ENCODE measurements around the gene C5orf52.

The C5orf52 gene

GRCh38 chr5:157670662-157671591 is at the start of gene C5orf52:
Gene C5orf52 (plus strand): TSS chr5:157671533. CDS start chr5:157671615, 82 bp downstream.
- Histone ChIP-seq H3K4me3 (peak within 1 kb of the TSS; percentile 57), H3K9ac (ENCODE audit: insufficient read length) (peak within 1 kb of the TSS; percentile 46), H3K27ac (no peak within 1 kb of the TSS), H3K9me3 (ENCODE audit: low read depth, low read length) (no peaks in the 10 kb centered on the region), H3K36me3 (ENCODE audit: insufficient read depth, low read length) (no peaks in the 10 kb centered on the region)
- TF ChIP-seq EZH2 (IDR thresholded peaks at IDR 0.05) (no peak), FOXP2 (optimal IDR thresholded peaks at IDR 0.05; ENCODE audit: control extremely low read depth, extremely low read length, insufficient read depth) (no peak), POLR2AphosphoS5 (IDR thresholded peaks at IDR 0.05; ENCODE audit: borderline replicate concordance, low read depth, low read length) (no peak; the same call in 1 of the 2 replicates)
- peak; percentile 18 for DNase-seq (ENCODE audit: low read depth, low spot score)

GRCh38 chr5:157624144-157624543 is 47.2 kb upstream of the C5orf52 start:
- TF ChIP-seq POLR2AphosphoS5 (IDR thresholded peaks at IDR 0.05; ENCODE audit: borderline replicate concordance, low read depth, low read length) (no peak), EZH2 (IDR thresholded peaks at IDR 0.05) (no peak), FOXP2 (optimal IDR thresholded peaks at IDR 0.05; ENCODE audit: control extremely low read depth, extremely low read length, insufficient read depth) (no peak)
- Histone ChIP-seq H3K9me3 (ENCODE audit: low read depth, low read length) (no peaks in the 10 kb centered on the region), H3K27ac (no peak overlapping the region), H3K4me3 (no peak overlapping the region), H3K9ac (ENCODE audit: insufficient read length) (no peak overlapping the region), H3K36me3 (ENCODE audit: insufficient read depth, low read length) (no peaks in the 10 kb centered on the region)
- no peak for DNase-seq (ENCODE audit: low read depth, low spot score)

- Histone ChIP-seq H3K27ac (no peak overlapping the region), H3K9me3 (ENCODE audit: low read depth, low read length) (no peaks in the 10 kb centered on the region), H3K9ac (ENCODE audit: insufficient read length) (no peak overlapping the region), H3K4me3 (no peak overlapping the region), H3K36me3 (ENCODE audit: insufficient read depth, low read length) (no peaks in the 10 kb centered on the region)
- DNase-seq (ENCODE audit: low read depth, low spot score), result no peak
- TF ChIP-seq FOXP2 (optimal IDR thresholded peaks at IDR 0.05; ENCODE audit: control extremely low read depth, extremely low read length, insufficient read depth) (no peak), EZH2 (IDR thresholded peaks at IDR 0.05) (no peak), POLR2AphosphoS5 (IDR thresholded peaks at IDR 0.05; ENCODE audit: borderline replicate concordance, low read depth, low read length) (no peak)
These were observed 44.5 kb upstream of the C5orf52 start for GRCh38 chr5:157626831-157627230.

GRCh38 chr5:157630341-157630740 is 41.0 kb upstream of the C5orf52 start:
- no peak overlapping the region for H3K27ac ChIP-seq
- TF ChIP-seq FOXP2 (optimal IDR thresholded peaks at IDR 0.05; ENCODE audit: control extremely low read depth, extremely low read length, insufficient read depth) (no peak), POLR2AphosphoS5 (IDR thresholded peaks at IDR 0.05; ENCODE audit: borderline replicate concordance, low read depth, low read length) (no peak), EZH2 (IDR thresholded peaks at IDR 0.05) (no peak)
- no peaks in the 10 kb centered on the region for H3K36me3 ChIP-seq (ENCODE audit: insufficient read depth, low read length)
- no peak overlapping the region for H3K9ac ChIP-seq (ENCODE audit: insufficient read length)
- no peaks in the 10 kb centered on the region for H3K9me3 ChIP-seq (ENCODE audit: low read depth, low read length)
- no peak overlapping the region for H3K4me3 ChIP-seq
- no peak for DNase-seq (ENCODE audit: low read depth, low spot score)

- H3K9me3 ChIP-seq (ENCODE audit: low read depth, low read length), result no peaks in the 10 kb centered on the region
- no peak overlapping the region for H3K27ac ChIP-seq
- H3K4me3 ChIP-seq, result no peak overlapping the region
- no peak for DNase-seq (ENCODE audit: low read depth, low spot score)
- TF ChIP-seq POLR2AphosphoS5 (IDR thresholded peaks at IDR 0.05; ENCODE audit: borderline replicate concordance, low read depth, low read length) (no peak), FOXP2 (optimal IDR thresholded peaks at IDR 0.05; ENCODE audit: control extremely low read depth, extremely low read length, insufficient read depth) (no peak)
- no peak overlapping the region for H3K9ac ChIP-seq (ENCODE audit: insufficient read length)
- H3K36me3 ChIP-seq (ENCODE audit: insufficient read depth, low read length), result no peaks in the 10 kb centered on the region
These were observed 30.8 kb upstream of the C5orf52 start for GRCh38 chr5:157640406-157641066.

- no peak for DNase-seq (ENCODE audit: low read depth, low spot score)
- H3K36me3 ChIP-seq (ENCODE audit: insufficient read depth, low read length), result no peaks in the 10 kb centered on the region
- TF ChIP-seq EZH2 (IDR thresholded peaks at IDR 0.05) (no peak), POLR2AphosphoS5 (IDR thresholded peaks at IDR 0.05; ENCODE audit: borderline replicate concordance, low read depth, low read length) (no peak), FOXP2 (optimal IDR thresholded peaks at IDR 0.05; ENCODE audit: control extremely low read depth, extremely low read length, insufficient read depth) (no peak)
- no peak overlapping the region for H3K9ac ChIP-seq (ENCODE audit: insufficient read length)
- no peak overlapping the region for H3K4me3 ChIP-seq
- H3K27ac ChIP-seq, result no peak overlapping the region
- no peaks in the 10 kb centered on the region for H3K9me3 ChIP-seq (ENCODE audit: low read depth, low read length)
These were observed 22.9 kb upstream of the C5orf52 start for GRCh38 chr5:157648275-157648990.

GRCh38 chr5:157649101-157649500 is 22.2 kb upstream of the C5orf52 start:
- no peaks in the 10 kb centered on the region for H3K36me3 ChIP-seq (ENCODE audit: insufficient read depth, low read length)

More at GRCh38 chr5:157649101-157649500, 22.2 kb upstream of the C5orf52 start:
- TF ChIP-seq POLR2AphosphoS5 (IDR thresholded peaks at IDR 0.05; ENCODE audit: borderline replicate concordance, low read depth, low read length), result no peak
- no peak for TF ChIP-seq EZH2 (IDR thresholded peaks at IDR 0.05)
- no peak for TF ChIP-seq FOXP2 (optimal IDR thresholded peaks at IDR 0.05; ENCODE audit: control extremely low read depth, extremely low read length, insufficient read depth)
- Histone ChIP-seq H3K27ac (no peak overlapping the region), H3K4me3 (no peak overlapping the region), H3K9ac (ENCODE audit: insufficient read length) (no peak overlapping the region), H3K9me3 (ENCODE audit: low read depth, low read length) (no peaks in the 10 kb centered on the region)
- DNase-seq (ENCODE audit: low read depth, low spot score), result no peak

Data from SK-N-MC (cell line).